Psoas muscle (tissue), 8 donors: Measurements from ENCODE around the gene GFRA1. TPM values are rescaled to one million over a fixed set of nuclear protein-coding genes. Genes with fewer than 3 reads are reported as not detected.

Experiments used
- ATAC-seq, 4 donors: fragments of 200-7000 bp; cut with Tn5 transposase; one replicate each; pipeline ENCODE4 v1.9.1; 2020; ENCODE audit warnings: moderate library complexity in 3 of 4, mild to moderate bottlenecking in 2 of 4
- DNase-seq, 2 donors: peaks; one replicate each; pipeline ENCODE4 v3.0.0-alpha.2; 2020
- H3K27ac ChIP-seq: fragments of 200-600 bp; one replicate; pipeline ENCODE4 v1.8.0; 2022
- H3K27me3 ChIP-seq, 3 donors: fragments of 200-600 bp in 1 of 3; one replicate each; pipeline versions ENCODE4 v1.6.1 to v1.8.0; 2013 to 2022; ENCODE audit warnings: low read length in 2 of 3, mild to moderate bottlenecking in 2 of 3, moderate library complexity in 1 of 3; ENCODE audit not compliant: insufficient read depth in 3 of 3
- H3K36me3 ChIP-seq, 2 donors: fragments of 200-600 bp in 1 of 2; one replicate each; pipeline versions ENCODE4 v1.6.1 to v1.8.0; 2013 to 2022; ENCODE audit warnings: low read depth in 1 of 2, mild to moderate bottlenecking in 1 of 2, moderate library complexity in 1 of 2; ENCODE audit not compliant: insufficient read depth in 1 of 2
- H3K4me1 ChIP-seq: fragments of 200-600 bp; one replicate; pipeline ENCODE4 v1.8.0; 2022
- H3K4me3 ChIP-seq: fragments of 200-600 bp; one replicate; pipeline ENCODE4 v1.8.0; 2022; ENCODE audit warnings: mild to moderate bottlenecking
- H3K9me3 ChIP-seq: fragments of 200-600 bp; one replicate; pipeline ENCODE4 v1.8.0; 2022
- WGBS, 3 donors: extraction: QIAGEN DNeasy Blood & Tissue Kit; methylation state at CpG; one replicate each; pipeline versions ENCODE4 v1.1.6 to v1.1.7; 2013; 5-methylcytosine and 5-hydroxymethylcytosine counted together
- intact Hi-C, 2 donors: fragments of 100-400 bp; cut with DNase I; formaldehyde crosslinking; loops; one replicate each; pipeline versions ENCODE4 v1.11.0 to v1.14.2; 2022
- polyA plus RNA-seq, 3 donors: library from polyadenylated mRNA; stranded (reverse); fragments of 200-250 nt; gene quantifications; one replicate each; pipeline ENCODE4 v1.2.3, GENCODE V29; 2013
- total RNA-seq, 4 donors: library from RNA; stranded (reverse); fragmentation: NEBNext Ultra II Directional in 2 of 4; extraction: Animal tissue kit (Norgen Biotek cat#: 25700) in 2 of 4; gene quantifications; one replicate each; pipeline versions ENCODE4 v1.2.1 to v1.2.4, GENCODE V29; 2021 to 2023
- TF ChIP-seq, protein P1 (sequence below): fragments of 200-600 bp; IDR thresholded peaks from one replicate; pipeline ENCODE4 v1.8.0; 2022; ENCODE audit warnings: antibody characterized with exemption
- donor health status: healthy with polysubstance abuse.
- donor health status: DM: no; HTN: no; CAD: no; lungs with moderate emphysema.
- donor health status: Bipolar disorder and iron deficiency.
- donor health status: healthy.
- donor health status: DM: yes; HTN: yes; CAD: no.
- donor health status: DM: no; HTN: no; CAD: no.
- donor health status: DM: no; HTN: no; CAD: no.
- donor health status: DM: yes; HTN: yes; CAD: no.

GFRA1 gene
- total and polyA plus RNA-seq, 7 donors, result 4.6 to 12.1 (median 7.1) TPM

DNA sequence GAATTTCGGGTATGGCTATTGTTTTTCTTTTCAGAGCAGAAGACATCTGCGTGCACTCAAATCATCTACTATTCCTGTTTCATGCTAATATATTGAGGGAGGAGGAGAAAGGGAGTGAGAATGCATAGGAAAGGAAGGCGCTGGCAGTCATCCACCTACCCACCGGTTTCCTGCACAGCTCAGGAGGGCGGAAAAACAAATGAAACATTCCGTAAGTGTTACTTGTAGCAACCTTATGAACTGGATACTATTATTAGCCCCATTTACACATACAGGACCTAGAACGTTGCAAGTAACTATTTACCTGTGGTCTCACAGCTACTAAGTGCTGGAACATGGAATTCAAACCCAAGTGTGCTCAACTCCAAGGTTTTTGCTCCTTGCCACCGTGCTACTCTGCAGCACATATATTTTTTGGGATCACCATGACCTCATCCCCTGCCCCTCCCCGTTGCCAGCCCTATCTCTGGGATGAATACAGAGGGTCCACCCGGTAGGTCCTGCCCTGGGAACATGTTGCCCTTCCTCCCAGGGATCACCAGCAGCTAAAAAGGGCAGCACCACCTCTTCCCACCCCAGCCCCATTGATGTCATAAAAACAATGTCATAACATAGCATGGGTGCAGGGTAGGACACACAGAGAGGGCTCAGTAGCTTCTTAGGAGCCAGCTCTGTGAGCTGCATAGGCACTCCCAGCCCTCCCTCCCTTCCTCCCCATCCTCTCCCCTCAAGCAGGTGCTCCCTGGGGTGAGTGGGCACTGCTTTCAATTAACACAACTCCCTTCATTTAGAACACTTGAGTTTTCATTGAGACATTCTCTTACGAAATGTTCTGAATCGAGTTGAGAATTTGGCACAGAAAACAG, 16.9 kb downstream of the GFRA1 start:
- Histone ChIP-seq H3K27me3 (peaks cover 0 to 1% (median 0%) of the 10 kb centered on the region in 3 donors), H3K27ac (no peak overlapping the region), H3K4me1 (no peaks in the 10 kb centered on the region), H3K4me3 (no peak overlapping the region), H3K36me3 (no peaks in the 10 kb centered on the region), H3K9me3 (no peaks in the 10 kb centered on the region)
- intact Hi-C loops, result no loop called here
- 49 to 54% (median 51%) methylated on average over 12 of the region's 12 CpGs for WGBS, 3 donors
- TF ChIP-seq, protein P1, sequence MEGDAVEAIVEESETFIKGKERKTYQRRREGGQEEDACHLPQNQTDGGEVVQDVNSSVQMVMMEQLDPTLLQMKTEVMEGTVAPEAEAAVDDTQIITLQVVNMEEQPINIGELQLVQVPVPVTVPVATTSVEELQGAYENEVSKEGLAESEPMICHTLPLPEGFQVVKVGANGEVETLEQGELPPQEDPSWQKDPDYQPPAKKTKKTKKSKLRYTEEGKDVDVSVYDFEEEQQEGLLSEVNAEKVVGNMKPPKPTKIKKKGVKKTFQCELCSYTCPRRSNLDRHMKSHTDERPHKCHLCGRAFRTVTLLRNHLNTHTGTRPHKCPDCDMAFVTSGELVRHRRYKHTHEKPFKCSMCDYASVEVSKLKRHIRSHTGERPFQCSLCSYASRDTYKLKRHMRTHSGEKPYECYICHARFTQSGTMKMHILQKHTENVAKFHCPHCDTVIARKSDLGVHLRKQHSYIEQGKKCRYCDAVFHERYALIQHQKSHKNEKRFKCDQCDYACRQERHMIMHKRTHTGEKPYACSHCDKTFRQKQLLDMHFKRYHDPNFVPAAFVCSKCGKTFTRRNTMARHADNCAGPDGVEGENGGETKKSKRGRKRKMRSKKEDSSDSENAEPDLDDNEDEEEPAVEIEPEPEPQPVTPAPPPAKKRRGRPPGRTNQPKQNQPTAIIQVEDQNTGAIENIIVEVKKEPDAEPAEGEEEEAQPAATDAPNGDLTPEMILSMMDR, result no peak
- ATAC-seq (no peak), DNase-seq (no peak)

DNA sequence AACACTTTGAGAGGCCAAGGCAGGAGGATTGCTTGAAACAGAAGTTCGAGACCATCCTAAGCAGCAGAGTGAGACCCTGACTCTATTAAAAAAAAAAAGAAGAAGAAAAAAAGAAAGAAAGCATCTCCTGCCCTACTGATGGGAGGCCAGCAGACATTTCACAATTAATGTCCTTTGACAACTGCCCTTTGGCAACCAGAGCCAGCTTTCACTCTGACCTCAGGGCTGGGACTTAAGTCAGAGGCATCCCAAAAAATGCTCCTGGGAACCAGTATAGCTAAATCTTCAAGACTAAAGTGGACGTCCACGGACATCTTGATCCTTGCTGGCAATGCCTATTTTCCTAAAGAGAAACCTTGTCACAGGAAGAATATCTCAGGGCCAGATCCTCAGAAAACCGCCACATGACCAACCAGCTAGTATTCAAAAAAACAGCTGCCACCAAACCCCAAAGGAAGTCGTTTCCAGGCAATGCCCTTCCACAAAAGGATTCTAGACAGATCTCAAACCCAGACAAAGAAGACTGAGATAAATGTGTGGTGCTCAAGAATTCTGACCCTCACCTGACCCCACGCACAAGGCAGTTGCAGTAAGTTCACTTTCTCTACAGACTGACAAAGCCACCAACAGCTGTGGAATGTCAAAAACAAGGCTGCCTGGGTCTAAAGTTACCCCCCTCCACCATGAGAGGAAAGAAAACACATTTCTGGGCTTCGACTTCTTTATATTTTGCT, 18.4 kb downstream of the GFRA1 start:
- no peak overlapping the region for H3K4me3 ChIP-seq
- no peak for DNase-seq
- TF ChIP-seq, protein P1, result no peak
- 23 to 41% (median 29%) methylated on average over 7 of the region's 7 CpGs for WGBS, 3 donors
- intact Hi-C loops, result no loop called here
- ATAC-seq, result no peak
- no peaks in the 10 kb centered on the region for H3K4me1 ChIP-seq
- no peaks in the 10 kb centered on the region for H3K36me3 ChIP-seq
- no peaks in the 10 kb centered on the region for H3K9me3 ChIP-seq
- H3K27me3 ChIP-seq, result peaks cover 0 to 1% (median 0%) of the 10 kb centered on the region in 3 donors
- no peak overlapping the region for H3K27ac ChIP-seq

- Histone ChIP-seq H3K36me3 (no peaks in the 10 kb centered on the region), H3K27me3 (peaks cover 0 to 1% (median 0%) of the 10 kb centered on the region in 3 donors), H3K9me3 (no peaks in the 10 kb centered on the region), H3K4me3 (no peak overlapping the region), H3K27ac (no peak overlapping the region), H3K4me1 (no peaks in the 10 kb centered on the region)
- WGBS, 3 donors, result 49 to 73% (median 61%) methylated on average over 4 of the region's 4 CpGs
- no peak for ATAC-seq
- TF ChIP-seq, protein P1, result no peak
- no peak for DNase-seq
- intact Hi-C loops, result no loop called here
Measured at GRCh38 chr10:116253716-116254115, 19.3 kb downstream of the GFRA1 start.

DNA sequence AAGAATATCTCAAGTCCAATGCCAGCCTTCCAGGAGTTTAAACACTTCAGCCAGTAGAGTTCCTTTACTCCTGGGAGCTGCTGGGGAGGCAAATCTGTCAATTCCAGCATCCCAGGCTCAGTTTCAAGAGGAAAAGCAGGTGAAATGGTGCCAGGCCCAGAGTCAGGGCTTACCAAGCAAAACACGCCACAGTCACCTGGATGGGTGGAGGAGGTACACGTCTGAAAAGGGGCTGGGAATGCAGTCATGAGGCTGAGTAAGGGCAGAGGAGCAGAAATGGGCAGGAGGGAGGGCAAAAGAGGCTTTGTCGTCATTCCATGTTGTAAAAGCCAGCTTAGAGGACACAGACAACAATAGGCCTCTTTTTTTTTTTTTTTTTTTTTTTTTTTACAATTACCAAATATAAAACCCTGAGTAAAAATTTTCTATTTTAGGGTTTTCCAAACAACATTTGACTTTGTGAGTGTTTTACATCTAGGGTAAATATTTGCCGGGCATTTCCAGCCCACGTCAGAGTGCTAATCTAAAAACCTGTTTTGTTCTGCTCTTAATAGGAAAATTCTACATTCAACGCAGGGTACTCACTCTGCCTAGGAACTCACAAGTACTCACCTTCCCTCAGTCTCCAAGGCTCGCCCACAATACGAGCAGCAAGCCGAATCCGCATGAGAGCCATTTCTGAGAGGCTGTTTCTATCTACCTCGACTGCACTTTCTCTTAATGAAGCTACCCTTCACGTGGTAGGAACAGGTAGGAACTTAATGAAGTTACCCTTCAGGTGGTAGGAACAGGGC, 21.2 kb downstream of the GFRA1 start:
- 76 to 84% (median 76%) methylated on average over 12 of the region's 12 CpGs for WGBS, 3 donors
- no peak for ATAC-seq
- no peaks in the 10 kb centered on the region for H3K36me3 ChIP-seq

More for the DNA sequence above, 21.2 kb downstream of the GFRA1 start:
- Histone ChIP-seq H3K9me3 (no peaks in the 10 kb centered on the region), H3K4me3 (no peak overlapping the region), H3K27me3 (peaks cover 0 to 1% (median 0%) of the 10 kb centered on the region in 3 donors), H3K4me1 (no peaks in the 10 kb centered on the region), H3K27ac (no peak overlapping the region)
- TF ChIP-seq, protein P1, result no peak
- no peak for DNase-seq
- intact Hi-C loops, result no loop called here
